HG02852 (cell line): ENCODE data around the gene CUEDC2.
"Not testable (repeated sequence)": the region's sequence is repeated elsewhere in the genome, so short reads cannot be mapped to it uniquely, and the experiment has no call there.

Experiments used
- ATAC-seq: cut with Tn5 transposase; IDR thresholded peaks from one replicate; pipeline ENCODE4 v1.9.1; 2021; ENCODE audit warnings: mild to moderate bottlenecking, moderate library complexity; ENCODE audit not compliant: unreplicated experiment

The CUEDC2 gene

DNA sequence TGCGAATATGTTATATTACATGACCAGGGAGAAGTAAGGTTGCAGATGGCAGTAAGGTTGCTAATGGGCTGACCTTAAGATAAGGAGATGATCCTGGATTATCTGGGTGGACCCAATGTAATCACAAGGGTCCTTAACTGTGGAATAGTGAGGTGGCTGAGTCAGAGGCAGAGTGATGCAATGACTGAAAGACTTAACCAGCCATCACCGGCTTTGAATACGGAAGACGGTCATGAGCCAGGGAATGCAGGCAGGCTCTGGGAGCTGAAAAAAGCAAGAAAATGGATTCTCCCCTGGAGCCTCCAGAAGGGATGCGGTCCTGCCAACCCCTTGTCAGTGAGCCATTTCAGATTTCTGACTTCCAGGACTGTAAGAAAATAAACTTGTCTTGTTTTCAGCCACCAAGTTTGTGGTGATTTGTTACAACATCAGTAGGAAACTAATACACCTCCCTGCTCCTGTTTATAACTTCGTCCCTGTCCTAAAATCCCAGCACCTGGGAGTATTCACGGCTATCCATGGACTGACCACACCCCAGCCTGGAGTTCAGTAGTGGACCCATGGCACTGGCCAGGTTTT lies 23.6 kb upstream of the CUEDC2 start:
- no peak for ATAC-seq

DNA sequence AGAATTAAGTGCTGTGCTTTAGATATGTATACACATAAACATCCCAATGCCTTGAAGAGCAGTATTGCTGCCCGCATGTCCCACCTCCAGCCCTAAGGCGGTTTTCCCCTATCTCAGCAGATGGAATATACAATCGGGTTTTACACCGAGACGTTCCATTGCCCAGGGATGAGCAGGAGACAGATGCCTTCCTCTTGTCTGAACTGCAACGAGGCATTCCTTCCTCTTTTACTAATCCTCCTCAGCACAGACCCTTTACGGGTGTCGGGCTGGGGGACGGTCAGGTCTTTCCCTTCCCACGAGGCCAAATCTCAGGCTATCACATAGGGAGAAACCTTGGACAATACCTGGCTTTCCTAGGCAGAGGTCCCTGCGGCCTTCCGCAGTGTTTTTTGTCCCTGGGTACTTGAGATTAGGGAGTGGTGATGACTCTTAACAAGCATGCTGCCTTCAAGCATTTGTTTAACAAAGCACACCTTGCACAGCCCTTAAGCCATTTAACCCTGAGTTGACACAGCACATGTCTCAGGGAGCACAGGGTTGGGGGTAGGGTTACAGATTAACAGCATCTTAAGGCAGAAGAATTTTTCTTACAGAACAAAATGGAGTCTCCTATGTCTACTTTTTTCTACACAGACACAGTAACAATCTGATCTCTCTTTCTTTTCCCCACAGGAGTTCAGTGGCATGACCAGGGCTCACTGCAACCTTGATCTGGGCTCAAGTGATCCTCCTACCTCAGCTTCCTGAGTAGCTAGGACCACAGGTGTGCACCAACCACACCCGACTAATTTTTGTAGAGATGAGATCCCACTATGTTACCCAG lies 22.5 kb upstream of the CUEDC2 start:
- not testable (repeated sequence) for ATAC-seq

DNA sequence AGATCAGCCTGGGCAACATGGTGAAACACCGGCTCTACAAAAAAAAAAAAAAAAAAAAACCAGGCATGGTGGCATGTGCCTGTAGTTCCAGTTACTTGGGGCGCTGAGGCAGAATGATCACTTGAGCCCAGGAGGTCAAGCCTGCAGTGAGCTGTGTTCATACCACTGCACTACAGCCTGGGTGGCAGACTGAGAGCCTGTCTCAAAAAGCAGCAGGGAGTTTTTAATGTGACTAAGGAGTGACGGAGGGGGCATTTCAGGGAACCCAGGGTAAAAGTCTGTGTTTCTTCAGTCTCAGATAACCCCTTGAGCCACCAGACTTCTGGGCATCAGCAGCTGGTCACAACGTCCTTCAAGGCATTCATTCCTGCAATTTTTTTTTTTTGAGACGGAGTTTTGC lies 21.1 kb upstream of the CUEDC2 start:
- ATAC-seq, result no peak

DNA sequence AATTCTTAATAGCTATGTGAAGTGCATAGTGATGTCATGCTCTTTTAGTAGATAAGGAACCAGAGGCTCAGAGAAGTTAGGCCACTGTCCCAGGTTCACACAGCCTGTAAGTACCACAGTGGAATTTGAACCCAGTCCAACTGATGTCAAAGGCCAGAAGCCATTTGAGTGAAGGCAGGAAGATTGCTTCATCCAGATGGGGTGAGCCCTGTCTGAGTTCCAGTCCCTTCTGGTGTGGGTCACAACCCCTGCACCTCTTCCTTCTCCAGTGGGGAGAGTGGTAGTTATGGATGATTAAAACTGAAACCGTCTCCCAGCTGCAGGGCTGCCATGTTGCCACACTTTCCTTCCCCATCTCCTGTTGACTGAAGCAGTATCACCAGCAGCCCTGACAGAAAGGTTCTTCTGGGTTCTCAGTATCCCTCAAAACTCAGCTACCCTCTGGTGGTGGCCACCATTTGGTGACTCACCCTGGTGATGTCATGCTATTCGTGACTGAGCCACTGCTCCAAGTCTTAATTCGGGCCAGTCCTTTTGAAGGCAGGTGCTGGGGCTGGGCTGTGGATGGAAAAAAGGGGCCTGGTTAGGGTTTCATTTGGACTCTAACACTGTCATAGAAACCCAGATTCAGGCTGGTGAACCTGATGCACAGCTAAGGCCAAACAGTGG lies 20.4 kb upstream of the CUEDC2 start:
- ATAC-seq, result no peak

DNA sequence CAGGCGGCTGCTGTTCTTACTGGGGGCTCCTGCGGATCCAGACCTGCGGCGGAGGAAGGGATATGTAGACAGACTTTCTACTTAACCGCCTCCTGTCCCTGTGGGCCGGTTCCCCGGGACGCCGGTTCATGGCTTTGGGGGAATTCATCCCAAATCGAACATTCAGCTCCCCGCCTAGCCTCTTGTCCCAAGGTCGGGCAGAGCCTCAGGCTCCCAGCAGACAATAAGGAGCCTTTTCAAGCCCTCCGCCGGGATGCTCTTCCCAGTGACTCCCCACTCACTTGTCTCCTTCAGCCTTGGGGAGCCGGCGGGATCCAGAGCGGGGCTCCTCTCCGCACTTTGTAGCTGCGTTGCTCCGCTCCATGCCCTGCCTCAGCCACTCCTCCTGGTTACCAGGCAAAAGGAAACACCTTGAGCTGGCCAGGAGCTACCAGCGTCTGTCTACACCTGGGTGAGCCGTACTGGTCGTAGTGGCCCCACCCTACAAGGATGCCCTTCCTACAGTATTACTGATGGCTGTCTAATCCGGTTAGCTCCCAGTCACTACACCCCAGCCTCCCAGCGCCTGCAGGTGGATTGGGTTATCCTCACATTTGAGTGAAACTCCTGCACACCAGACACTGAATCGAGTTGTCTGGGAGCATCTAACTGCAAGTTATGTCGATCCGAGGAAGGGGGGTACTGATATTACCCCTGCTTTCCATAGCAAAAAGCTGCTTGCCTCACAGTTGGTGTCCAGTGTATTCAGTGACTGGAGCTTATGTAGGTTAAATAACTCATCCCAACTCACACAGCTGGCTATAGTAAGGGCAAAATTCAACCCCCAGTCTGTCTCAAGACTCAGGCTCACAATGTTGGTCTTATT lies 19.0 kb upstream of the CUEDC2 start, which contains the start of gene C10orf95:
Gene C10orf95, minus strand, starts transcription at position 439 of the 865 bp plus-strand sequence. CDS start 450 bp downstream, outside the sequence.
- no peak for ATAC-seq

DNA sequence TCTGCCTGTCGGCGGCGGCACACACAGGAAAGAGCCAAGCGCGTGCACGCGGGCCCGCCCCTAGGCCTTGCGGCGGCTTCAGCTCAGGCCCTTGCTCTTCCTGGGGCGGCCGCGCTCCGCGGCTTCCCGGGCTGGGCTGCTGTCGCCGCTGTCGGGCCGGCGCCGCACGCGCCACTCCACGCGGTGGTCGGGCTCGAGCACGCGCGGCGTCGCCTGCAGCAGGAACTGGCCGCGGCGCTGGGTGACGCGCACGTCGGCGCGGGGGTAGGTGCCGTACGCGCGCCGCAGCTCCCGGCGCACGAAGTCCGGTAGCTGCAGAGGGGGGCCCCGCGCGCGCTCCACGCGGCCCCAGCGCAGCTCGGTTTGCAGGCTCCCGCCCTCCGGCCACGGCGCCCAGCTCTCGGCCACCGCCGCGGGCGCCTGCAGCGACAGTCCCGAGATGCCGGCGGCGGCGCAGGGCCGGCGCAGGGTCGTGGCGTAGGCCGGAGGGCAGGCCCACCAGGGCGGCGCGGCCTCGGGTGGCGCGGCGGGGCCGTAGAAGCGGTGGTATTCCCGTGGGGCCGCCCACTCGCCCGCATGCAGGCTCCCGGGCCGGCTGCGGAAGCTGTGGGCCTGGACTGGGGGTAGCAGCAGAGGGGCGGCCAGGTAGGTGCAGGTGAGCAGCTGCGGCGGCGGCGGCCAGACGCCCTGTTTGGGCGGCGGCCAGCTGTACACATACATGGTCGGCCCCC lies 18.2 kb upstream of the CUEDC2 start:
- peak; percentile 66 for ATAC-seq

DNA sequence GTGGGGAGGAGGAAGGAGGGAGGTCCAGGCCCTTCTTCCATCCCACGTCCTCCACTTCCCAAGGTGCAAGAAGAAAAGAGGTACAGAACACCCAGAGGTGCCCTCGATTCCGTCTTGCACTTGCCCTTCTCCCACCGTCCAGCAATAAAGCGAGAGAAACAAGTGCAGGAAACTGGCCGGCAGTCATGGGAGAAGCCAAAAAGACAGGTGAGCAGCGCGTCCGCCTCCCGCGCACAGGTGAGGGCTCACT lies 17.7 kb upstream of the CUEDC2 start:
- ATAC-seq, result peak; percentile 5

DNA sequence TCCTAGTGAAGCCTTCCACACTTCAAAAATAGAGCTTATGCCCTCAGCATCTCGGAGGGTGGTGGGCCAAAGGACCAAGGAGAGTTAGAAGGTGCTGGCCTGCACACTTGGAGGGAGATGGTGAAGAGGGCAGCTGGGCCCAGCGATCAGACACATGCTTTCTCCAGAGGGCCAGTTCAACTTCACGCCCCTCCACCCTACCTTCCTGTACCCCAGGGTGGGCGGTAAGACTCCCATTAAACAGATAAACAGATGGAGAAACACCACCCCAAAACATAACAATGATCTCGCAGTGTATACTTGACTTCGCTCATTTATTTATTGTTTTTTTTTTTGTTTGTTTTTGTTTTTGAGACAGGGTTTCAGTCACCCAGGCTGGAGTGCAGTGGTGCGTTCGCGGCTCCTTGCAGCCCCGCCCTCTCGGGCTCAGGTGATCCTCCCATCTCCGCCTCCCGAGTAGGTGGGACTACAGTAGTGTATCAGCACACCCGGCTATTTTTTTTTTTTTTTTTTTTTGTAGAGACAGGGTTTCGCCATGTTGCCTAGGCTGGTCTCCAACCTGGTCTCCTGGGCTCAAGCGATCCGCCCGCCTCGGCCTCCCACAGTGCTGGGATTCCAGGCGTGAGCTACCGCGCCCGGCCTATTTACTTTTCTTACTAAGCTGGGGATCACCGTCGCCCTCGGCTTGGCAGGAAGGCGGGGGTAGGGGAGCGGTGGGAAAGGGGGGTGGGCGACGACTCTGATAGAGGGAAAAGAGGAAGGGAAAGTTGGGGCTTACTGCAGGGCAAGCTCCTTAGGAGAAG lies 17.1 kb upstream of the CUEDC2 start:
- peak; percentile 55 for ATAC-seq

DNA sequence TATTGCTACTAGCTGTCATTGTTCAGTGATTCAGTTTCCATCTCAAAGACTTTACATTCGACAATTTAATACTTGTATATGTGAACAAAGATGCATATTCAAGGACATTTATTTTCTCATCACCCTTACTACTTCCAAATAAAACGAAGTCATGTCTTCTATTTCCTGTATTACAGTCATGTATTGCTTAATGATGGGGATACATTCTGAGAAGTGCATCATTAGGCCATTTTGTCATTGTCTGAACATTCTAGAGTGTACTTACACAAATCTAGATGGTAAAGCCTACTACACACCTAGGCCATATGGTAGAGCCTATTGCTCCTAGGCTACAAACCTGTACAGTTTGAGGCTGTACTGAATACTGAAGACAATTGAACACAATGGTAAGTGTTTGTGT lies 12.5 kb upstream of the CUEDC2 start:
- ATAC-seq, result no peak

DNA sequence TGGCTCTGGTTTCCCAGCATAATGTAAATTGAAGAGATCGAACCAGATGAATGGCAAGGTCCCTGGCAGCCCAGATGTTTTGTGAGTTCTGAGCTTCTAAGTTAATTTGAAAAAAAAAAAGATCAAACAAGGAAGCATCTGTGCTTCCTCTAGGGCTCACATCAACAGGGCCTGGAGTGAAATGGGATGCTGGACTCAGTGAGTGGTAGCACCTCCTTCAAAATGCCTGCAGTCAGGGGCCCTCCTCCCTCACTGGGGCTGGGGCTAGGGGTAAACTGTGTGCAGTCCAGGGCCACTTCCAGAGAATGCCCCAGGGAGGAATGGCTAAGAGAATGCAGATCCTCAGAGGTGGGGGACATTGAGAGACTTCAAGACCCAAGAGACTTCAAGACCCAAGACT lies 6.0 kb upstream of the CUEDC2 start:
- no peak for ATAC-seq

DNA sequence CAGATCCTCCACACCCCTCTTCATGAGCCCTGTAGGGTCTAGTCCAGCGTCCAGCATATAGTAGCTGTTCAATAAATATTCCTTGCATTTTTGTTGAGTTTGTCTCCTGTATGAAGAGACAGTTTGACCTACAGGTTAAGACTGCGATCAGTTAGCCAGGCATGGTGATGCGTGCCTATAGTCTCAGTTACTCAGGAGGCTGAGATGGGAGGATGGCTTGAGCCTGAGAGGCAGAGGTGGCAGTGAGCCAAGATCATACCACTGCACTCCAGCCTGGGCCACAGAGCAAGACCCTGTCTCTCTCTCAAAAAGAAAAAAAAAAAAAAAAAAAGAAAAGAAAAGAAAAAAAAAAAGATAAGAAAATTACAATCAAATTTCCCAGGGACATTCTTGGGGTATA lies 5.1 kb upstream of the CUEDC2 start:
- no peak for ATAC-seq

DNA sequence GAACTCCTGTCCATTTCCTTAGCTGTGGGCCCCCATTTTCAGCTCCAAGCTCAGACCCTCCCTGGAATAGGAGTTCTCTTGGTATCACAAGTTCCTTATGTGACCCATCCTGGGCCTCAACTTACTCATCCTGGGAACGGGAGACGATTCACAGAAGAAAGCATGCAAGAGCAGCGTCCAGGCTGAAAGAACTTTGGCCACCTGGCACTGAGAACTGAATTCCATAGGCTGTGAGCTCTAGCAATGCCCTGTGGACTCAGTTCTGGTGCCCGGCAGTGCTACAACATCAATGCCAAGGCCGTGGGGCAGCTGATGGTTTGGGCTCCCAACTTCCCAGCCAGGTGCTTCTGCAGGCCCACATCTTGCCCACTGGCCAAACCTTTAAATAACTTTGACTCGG lies 3.9 kb upstream of the CUEDC2 start:
- ATAC-seq, result no peak

DNA sequence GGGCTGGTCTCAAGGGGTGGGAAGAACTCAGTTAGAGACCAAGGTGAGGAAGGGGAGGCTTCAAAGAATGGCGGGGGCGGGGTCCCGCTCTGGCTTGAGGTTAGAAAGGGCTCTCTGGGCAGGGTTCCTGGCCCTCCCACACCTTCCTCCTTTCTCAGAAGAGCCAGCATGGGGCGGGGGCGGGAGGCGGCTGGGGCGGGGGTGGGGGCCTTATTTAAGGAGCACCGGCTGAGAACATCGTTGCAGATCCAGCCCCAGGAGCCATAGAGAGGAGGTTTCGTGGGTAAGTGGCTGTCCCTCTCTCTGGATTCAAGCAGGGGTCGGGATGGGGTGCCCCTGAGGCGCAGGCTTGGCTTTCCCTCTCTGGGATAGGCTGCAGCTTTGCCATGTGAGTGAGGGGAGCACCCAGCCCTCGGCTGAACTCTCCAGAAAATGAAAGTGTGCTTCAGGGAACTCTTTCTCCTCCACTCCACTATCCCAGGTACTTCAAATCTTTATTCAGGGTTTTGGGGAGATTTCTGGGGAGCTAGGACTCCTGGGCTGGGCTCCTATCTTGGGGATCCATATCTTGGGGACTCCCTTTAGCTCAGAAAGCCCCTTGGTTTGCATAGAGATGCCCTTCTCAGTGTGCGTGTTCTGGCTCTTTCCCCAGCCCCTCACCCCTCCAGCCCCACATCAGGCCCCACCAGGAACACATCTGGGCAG lies 3.3 kb upstream of the CUEDC2 start:
- ATAC-seq, result no peak

DNA sequence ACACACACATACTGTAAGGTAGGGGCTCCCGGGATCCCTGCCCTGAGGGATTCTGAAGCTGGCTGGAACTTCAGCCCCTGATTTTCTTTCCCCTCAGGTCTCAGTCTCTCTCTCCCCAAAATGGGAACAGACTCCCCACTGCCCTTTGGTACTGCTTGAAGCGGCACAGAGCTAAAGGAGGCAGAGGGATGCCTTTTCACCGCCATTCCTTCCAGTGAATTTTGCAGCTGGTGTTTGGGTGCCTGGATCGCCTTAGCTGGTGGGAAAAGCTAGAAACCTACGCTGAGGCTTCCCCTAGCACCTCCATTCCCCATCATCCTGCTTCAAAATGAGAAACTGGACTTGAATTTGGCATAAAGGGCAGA lies 2.7 kb upstream of the CUEDC2 start:
- no peak for ATAC-seq

DNA sequence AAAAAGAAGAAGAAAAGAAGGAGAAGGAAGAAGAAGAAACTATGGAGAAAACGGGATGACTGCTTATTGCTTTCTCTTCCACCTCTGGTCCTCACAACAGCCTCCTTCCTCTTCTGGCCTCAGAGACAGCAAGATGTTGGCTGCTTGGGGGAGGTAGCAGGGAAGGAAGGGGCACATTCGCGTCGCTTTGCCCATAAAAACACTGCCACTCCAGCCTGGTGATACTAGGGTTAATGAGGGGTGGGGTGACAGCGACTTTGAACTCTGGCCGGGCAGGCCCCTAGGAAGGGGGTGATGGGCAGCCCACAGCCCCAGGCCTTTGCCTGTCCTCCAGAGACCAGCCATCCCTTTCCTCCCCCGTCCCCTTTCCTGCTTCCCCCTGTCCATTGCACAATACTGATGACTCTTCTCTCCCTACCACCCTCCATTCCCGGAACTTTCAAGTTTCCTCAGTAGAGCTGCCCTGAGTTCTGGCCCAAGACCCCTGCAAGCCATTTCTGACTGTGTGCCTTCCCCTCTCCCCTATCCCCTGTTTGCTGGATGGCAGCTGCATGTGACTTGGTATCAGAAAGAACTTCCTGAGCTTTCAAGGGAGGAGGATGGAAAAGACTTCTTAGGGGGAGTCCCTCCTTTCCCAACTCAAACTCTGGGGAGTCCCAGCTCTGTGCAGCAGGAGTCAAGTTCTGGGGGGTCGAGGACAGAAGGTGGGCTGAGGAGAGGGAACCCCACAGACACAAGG lies 2.2 kb upstream of the CUEDC2 start:
- ATAC-seq, result no peak

DNA sequence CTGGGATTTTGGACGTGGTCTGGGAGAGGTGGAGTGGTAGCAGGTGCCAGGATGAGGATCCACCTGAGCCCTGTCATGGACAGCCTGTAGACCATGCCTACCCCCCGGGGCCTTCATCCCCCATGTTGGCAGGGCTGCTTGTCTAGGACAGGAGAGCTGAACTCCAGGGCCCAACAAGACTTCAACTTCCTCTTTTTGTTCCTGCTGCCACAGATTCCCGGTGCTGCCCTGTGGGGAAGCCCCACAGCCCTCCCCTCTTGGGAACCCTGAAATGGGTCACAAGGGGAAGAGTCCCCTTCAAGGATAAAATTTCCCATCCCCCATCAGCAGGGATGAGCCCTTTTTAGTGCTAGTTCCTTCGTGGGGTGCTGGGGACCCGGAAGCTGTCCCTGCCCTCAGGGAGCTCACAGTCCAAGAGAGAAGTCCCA lies 1.3 kb upstream of the CUEDC2 start:
- no peak for ATAC-seq

DNA sequence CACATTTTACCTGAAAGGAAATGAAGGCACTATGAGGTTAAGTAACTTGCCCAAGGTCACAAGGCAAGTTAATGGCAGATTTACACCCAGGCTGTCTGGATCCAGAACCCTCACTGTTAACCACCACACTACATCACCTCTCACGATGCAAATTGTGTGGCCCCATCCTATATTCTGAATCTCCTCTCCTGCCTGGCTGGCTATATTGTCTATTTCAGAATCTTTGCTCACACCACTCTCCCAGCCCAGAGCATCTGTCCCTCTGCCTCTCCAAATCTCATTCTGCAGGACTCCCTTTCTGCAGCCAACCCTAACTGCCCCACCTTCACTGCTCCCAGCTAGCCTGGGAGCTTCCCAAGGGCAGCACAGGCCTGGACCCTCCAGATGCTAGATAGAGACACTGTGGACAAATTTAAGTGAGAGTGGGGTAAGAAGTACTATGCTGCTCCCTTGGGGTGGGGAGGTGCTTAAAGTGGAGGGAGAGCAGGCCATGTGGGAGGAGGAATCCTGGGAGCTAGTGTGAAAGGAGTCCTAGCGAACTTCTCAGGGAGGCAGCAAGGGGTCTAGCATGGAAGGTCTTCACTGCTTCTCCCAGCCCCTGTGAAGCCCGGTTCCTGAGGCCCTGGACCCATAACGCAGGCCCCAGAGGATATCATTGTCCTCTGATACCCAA lies 786 bp downstream of the CUEDC2 start:
- no peak for ATAC-seq

DNA sequence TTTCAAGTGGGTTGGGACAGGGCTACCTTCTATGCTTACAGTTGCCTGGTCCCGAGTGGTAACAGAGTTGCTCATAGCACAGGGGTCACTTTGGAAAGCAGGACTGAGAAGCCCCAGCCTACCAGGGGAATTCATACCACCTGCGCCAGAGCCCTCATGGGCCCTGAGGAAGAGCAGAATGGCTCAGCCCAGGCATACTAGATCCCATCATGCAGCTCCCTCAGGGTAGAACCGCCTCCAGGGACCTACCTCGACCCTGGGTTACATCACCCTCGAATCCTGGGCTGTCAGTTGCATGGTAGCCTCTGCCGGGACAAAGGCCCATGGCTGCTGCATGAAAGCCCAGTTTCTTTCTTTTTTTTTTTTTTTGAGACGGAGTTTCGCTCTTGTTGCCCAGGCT lies 2.9 kb downstream of the CUEDC2 start:
- ATAC-seq, result no peak
